Lower lobe of right lung (tissue), 2 donors: Measurements from ENCODE around the gene SYF2. TPM values are rescaled to one million over a fixed set of nuclear protein-coding genes. Genes with fewer than 3 reads are reported as not detected.
A peak's percentile ranks its signal among the peaks of the same experiment; 100 is the strongest.

ENCODE experiments used
- ATAC-seq, 2 donors: fragments of 200-7000 bp; cut with Tn5 transposase; one replicate each; pipeline ENCODE4 v1.9.1; 2020 to 2022; ENCODE audit warnings: mild to moderate bottlenecking in 2 of 2, moderate library complexity in 2 of 2
- DNase-seq: peaks from one replicate; pipeline ENCODE4 v3.0.0-alpha.2; 2020
- H3K27ac ChIP-seq: fragments of 200-600 bp; one replicate; pipeline ENCODE4 v1.8.0; 2022
- H3K27me3 ChIP-seq: fragments of 200-600 bp; one replicate; pipeline ENCODE4 v1.8.0; 2022; ENCODE audit warnings: low read depth
- H3K36me3 ChIP-seq: fragments of 200-600 bp; one replicate; pipeline ENCODE4 v1.8.0; 2022; ENCODE audit warnings: mild to moderate bottlenecking
- H3K4me1 ChIP-seq: fragments of 200-600 bp; one replicate; pipeline ENCODE4 v1.8.0; 2022
- H3K4me3 ChIP-seq: fragments of 200-600 bp; one replicate; pipeline ENCODE4 v1.8.0; 2022; ENCODE audit warnings: mild to moderate bottlenecking
- H3K9me3 ChIP-seq: fragments of 200-600 bp; one replicate; pipeline ENCODE4 v1.8.0; 2022
- intact Hi-C: fragments of 100-400 bp; cut with DNase I; formaldehyde crosslinking; loops from one replicate; pipeline ENCODE4 v1.11.0; 2022
- total RNA-seq: library from RNA; stranded (reverse); fragmentation: NEBNext Ultra II Directional; extraction: Animal tissue kit (Norgen Biotek cat#: 25700); gene quantifications from one replicate; pipeline ENCODE4 v1.2.1, GENCODE V29; 2021
- TF ChIP-seq, protein P1 (sequence below): fragments of 200-600 bp; IDR thresholded peaks from one replicate; pipeline ENCODE4 v1.8.0; 2022; ENCODE audit warnings: antibody characterized with exemption, mild to moderate bottlenecking
- donor health status: DM: no; HTN: yes; CAD: no; lungs with severe emphysema.

SYF2 gene
- total RNA-seq, 1 donor from 2014 or later = 44.6 TPM

DNA sequence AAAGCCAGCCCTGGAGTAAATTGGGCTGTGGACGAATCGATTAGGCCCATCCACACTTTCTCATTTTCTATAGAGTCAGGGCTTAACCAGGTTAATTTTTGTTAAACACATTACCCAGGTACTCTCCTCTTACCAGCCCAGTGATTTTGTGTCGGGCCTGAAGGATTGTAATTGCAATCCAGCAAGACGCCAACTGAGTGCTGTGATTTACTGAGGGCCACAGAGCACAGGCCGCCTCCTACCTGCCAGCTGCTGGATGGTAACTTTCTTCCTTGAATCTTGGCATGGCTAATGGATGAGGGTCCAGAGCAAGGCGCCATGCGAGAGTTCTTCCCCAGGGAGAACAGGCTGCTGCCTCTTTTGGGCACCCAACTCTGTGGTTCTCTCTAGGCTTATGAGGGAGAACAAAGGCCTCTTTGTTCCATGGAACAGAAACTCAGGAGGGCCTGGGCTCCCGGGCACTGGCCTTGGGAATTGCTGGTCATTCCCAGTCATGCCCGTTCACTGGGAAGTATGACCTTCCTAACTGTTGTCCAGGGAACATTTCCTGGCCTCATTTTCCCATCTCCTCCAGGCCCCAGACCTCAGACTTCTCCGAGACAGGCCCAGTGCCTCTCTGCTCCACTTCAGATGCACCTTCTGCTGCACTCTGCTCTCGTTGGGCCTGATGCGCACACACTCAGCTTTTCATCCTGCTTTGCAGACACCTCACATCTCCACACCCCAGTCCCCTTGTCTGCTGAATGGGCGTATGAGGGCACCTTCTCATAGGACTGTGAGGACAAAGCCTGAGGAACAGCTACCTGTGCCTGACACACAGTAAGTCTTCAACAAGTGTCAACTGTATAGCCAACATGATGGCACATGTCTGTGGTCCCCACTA, 57.3 kb downstream of the SYF2 start:
- peak; percentile 19 for DNase-seq
- intact Hi-C loops = no loop called here
- Histone ChIP-seq H3K27ac (no peak overlapping the region), H3K9me3 (no peaks in the 10 kb centered on the region), H3K27me3 (no peaks in the 10 kb centered on the region), H3K4me1 (no peaks in the 10 kb centered on the region), H3K36me3 (no peaks in the 10 kb centered on the region), H3K4me3 (no peak overlapping the region)
- no peak for ATAC-seq
- TF ChIP-seq, protein P1, sequence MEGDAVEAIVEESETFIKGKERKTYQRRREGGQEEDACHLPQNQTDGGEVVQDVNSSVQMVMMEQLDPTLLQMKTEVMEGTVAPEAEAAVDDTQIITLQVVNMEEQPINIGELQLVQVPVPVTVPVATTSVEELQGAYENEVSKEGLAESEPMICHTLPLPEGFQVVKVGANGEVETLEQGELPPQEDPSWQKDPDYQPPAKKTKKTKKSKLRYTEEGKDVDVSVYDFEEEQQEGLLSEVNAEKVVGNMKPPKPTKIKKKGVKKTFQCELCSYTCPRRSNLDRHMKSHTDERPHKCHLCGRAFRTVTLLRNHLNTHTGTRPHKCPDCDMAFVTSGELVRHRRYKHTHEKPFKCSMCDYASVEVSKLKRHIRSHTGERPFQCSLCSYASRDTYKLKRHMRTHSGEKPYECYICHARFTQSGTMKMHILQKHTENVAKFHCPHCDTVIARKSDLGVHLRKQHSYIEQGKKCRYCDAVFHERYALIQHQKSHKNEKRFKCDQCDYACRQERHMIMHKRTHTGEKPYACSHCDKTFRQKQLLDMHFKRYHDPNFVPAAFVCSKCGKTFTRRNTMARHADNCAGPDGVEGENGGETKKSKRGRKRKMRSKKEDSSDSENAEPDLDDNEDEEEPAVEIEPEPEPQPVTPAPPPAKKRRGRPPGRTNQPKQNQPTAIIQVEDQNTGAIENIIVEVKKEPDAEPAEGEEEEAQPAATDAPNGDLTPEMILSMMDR = no peak

DNA sequence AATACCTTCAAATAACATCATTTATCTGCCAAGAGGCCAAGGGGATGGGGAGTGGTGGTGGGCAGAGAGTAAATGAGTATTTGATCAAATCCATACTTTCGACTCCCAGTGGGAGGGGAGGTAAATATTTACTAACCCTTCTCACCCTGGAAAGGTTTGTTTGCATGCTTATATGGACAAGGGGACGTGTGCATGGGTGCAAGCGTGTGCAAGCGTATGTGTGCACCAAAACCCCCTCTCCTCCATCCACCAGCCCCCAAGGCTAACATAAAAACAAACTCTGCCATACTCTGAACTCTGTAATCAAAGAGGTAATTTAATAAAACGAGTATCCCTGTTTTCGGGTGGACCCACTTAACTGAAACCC, 58.0 kb downstream of the SYF2 start:
- ATAC-seq = no peak
- no peaks in the 10 kb centered on the region for H3K9me3 ChIP-seq

DNA sequence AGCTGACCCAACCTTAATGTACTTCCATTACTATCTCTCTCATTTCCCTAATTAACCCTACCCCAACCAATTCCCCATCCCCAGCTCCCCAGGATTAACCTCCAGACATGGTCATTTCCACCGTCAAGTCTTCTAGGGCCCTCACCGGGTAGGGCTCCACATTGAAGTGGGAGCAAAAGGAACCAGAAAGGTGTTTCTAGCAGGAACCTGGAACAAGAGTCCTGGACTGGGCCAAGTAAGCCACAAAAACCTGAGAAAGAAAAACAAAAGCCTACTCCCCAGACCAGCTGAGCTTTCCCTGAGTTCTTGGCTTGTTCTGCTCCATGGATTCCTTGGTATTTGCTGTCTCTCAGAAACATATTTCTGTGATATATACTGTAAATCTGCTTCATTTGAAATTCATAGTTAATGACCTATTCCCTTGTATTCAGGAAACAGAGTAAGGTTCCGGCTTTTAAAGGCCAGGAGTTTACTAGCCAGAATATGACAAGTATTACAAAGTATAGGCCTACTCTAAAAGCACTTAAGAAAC, 58.4 kb downstream of the SYF2 start:
- Histone ChIP-seq H3K27ac (no peak overlapping the region), H3K36me3 (no peaks in the 10 kb centered on the region), H3K4me3 (no peak overlapping the region), H3K9me3 (no peaks in the 10 kb centered on the region), H3K4me1 (no peaks in the 10 kb centered on the region), H3K27me3 (no peaks in the 10 kb centered on the region)
- TF ChIP-seq, protein P1 = no peak
- intact Hi-C loops = no loop called here
- ATAC-seq = no peak
- no peak for DNase-seq

More for the DNA sequence above, 58.0 kb downstream of the SYF2 start:
- H3K27ac ChIP-seq = no peak overlapping the region
- no peak overlapping the region for H3K4me3 ChIP-seq
- no peaks in the 10 kb centered on the region for H3K27me3 ChIP-seq
- TF ChIP-seq, protein P1 = no peak
- intact Hi-C loops = no loop called here
- no peak for DNase-seq
- no peaks in the 10 kb centered on the region for H3K36me3 ChIP-seq
- no peaks in the 10 kb centered on the region for H3K4me1 ChIP-seq

Other genes starting within 250 kb of the SYF2 start
- 145 TPM for gene RSRP1, start 15.0 kb upstream of the SYF2 start, total RNA-seq
- not detected for gene RHD, start 40.0 kb upstream of the SYF2 start, total RNA-seq
- gene TMEM50A, start 105.8 kb upstream of the SYF2 start, total RNA-seq = 106 TPM
- 0.65 TPM for gene RHCE, start 188.3 kb upstream of the SYF2 start, total RNA-seq
- 19.7 TPM for gene MACO1, start 198.4 kb upstream of the SYF2 start, total RNA-seq